Nephron progenitor cell (in vitro differentiated cells): Measurements from ENCODE around the gene CACNA1C.

ENCODE experiments used
- DNase-seq: peaks from one replicate; pipeline ENCODE4 v3.0.0; 2021
- H3K27ac Mint-ChIP-seq: 2 replicates; pipeline ENCODE4 v1.8.0; 2021; ENCODE audit warnings: mild to moderate bottlenecking, moderate library complexity, mixed read lengths
- H3K27me3 Mint-ChIP-seq: 2 replicates; pipeline ENCODE4 v1.8.0; 2021; ENCODE audit warnings: mild to moderate bottlenecking, low read depth, mixed read lengths; ENCODE audit not compliant: poor library complexity
- H3K36me3 Mint-ChIP-seq: 2 replicates; pipeline ENCODE4 v1.8.0; 2021; ENCODE audit warnings: low read depth, mixed read lengths
- H3K4me1 Mint-ChIP-seq: 2 replicates; pipeline ENCODE4 v1.8.0; 2021; ENCODE audit warnings: mixed read lengths
- H3K4me3 Mint-ChIP-seq: 2 replicates; pipeline ENCODE4 v1.8.0; 2021; ENCODE audit warnings: mild to moderate bottlenecking, moderate library complexity, mixed read lengths
- H3K9me3 Mint-ChIP-seq: 2 replicates; pipeline ENCODE4 v1.8.0; 2021; ENCODE audit warnings: mild to moderate bottlenecking, moderate library complexity, mixed read lengths
- TF ChIP-seq, protein P1 (sequence below): fragments of 200-600 bp; sonication (generic); IDR thresholded peaks from 2 replicates; pipeline ENCODE4 v1.5.0; 2021; ENCODE audit warnings: antibody characterized with exemption

The CACNA1C gene

DNA sequence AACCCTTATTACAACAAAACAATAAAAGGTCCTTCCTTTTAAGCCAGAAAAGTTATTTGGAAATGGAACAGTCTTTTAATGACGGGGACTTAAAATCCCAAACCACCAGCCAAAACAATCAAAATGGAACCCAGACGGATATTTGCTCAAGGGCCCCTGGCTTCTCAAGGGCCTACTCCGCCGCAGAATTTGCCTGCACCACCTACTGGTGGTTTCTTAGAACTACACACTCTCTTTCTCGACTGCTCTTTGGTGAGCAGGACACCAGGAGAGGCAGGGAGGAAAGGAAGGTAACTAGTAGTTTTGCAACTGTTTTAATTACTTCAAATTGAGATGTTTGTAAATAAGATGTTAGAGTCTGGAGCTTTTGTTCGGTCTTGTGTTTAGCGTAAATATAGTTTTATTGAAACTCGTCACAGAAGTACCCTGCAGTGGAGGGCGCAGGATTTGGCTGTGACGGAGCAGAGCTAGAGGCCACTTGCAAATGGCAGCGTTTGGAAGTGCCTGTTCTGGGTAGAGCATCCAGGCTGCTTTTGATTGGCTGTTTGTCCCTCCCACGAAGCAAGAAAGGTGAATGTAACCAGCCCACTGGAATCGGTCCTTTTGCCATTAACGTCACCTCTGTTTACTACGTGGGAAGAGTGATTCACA lies 238.5 kb downstream of the CACNA1C start:
- Mint-ChIP-seq H3K9me3 (no peaks in the 10 kb centered on the region), H3K27ac (no peak overlapping the region), H3K4me1 (peaks cover 69% of the 10 kb centered on the region), H3K36me3 (no peaks in the 10 kb centered on the region), H3K27me3 (no peaks in the 10 kb centered on the region), H3K4me3 (no peak overlapping the region)
- DNase-seq: peak; percentile 47
- TF ChIP-seq, protein P1, sequence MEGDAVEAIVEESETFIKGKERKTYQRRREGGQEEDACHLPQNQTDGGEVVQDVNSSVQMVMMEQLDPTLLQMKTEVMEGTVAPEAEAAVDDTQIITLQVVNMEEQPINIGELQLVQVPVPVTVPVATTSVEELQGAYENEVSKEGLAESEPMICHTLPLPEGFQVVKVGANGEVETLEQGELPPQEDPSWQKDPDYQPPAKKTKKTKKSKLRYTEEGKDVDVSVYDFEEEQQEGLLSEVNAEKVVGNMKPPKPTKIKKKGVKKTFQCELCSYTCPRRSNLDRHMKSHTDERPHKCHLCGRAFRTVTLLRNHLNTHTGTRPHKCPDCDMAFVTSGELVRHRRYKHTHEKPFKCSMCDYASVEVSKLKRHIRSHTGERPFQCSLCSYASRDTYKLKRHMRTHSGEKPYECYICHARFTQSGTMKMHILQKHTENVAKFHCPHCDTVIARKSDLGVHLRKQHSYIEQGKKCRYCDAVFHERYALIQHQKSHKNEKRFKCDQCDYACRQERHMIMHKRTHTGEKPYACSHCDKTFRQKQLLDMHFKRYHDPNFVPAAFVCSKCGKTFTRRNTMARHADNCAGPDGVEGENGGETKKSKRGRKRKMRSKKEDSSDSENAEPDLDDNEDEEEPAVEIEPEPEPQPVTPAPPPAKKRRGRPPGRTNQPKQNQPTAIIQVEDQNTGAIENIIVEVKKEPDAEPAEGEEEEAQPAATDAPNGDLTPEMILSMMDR: peak; percentile 82

DNA sequence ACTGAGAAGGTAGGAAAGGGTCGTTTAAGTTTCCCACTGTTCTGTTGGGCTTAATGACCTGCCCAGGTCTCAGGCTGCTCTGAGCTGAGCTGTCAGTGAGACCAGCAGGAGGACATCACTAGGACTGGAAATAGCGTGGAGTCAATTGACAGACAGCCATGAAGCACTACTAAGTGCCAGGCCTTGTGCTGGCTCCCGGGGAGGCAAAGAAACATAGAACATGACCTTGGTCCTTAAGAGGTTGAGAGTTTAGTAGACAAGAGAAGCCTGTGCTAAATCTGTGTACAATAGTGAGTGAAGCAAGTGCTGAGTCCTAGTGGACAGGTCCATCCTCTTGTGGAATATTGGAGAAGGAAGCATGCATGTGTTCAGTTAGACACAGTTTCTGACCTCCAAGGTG lies 239.2 kb downstream of the CACNA1C start:
- Mint-ChIP-seq H3K36me3 (no peaks in the 10 kb centered on the region), H3K27ac (no peak overlapping the region), H3K27me3 (peaks cover 3% of the 10 kb centered on the region), H3K4me3 (no peak overlapping the region), H3K4me1 (peaks cover 69% of the 10 kb centered on the region), H3K9me3 (no peaks in the 10 kb centered on the region)
- TF ChIP-seq, protein P1: no peak
- DNase-seq: no peak

DNA sequence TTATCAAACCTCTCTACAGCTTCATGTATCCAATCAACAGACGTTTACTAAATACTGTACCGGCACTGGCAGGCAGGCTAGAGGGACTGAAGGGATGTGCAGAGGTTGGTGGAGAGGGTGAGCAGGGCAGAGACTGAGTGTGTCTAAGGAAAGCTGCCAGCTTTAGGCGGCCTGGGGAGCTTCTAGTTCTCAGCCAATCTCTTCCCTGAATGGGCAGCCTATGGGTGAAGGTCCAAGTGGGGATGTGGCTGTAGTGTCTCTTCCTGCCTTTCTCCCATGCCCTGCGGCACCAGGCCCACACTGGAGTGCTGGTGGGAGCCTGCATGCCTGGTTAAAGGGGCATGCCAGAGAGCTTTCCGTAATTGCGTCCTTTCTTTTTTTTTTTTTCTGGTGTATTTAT lies 239.8 kb downstream of the CACNA1C start:
- Mint-ChIP-seq H3K4me1 (peaks cover 69% of the 10 kb centered on the region), H3K9me3 (no peaks in the 10 kb centered on the region), H3K27me3 (peaks cover 3% of the 10 kb centered on the region), H3K36me3 (no peaks in the 10 kb centered on the region), H3K27ac (no peak overlapping the region), H3K4me3 (no peak overlapping the region)
- DNase-seq: no peak
- TF ChIP-seq, protein P1: no peak

DNA sequence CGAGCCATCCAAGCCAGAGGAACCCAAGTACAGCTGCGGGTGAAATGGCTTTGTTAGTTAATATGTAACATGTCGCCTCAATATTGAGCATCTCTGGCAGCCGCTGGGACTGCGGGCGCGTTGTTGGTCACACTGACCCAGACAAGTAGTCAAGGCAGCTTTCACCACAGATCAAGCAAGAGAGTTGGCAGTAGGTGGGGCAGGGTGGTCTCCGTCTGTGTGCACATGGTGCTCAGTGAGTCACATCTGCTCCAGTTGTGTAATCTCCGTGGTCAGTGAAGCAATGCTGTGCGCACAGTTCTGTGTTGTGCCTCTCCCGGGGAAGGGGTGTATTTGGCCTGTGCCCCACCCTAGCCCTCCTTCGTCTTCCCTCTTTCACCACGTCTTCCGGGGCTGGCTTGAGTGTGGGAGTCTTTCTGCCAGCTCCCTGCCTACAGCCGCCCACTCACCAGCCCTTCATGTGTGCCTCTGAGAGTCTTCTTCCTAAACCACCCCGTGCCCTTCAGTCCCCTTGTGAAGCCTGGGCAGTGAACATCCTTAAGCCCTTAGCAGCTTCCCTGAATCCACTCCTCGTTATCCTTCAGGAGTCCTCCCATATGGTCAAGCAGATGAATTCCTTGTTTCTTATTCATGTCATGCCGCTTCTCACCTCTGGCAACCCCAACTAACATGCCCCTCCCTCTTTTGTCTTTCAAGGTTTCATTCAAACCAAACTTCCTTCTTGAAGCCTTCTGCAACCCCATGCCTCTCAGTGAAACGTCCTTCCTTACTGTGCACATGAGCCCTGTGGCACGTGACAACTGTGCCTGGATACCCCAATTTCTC lies 242.1 kb downstream of the CACNA1C start:
- no peaks in the 10 kb centered on the region for H3K9me3 Mint-ChIP-seq
- no peak for DNase-seq
- no peaks in the 10 kb centered on the region for H3K36me3 Mint-ChIP-seq
- peaks cover 65% of the 10 kb centered on the region for H3K4me1 Mint-ChIP-seq
- TF ChIP-seq, protein P1: no peak
- H3K27me3 Mint-ChIP-seq: peaks cover 3% of the 10 kb centered on the region
- no peak overlapping the region for H3K27ac Mint-ChIP-seq
- no peak overlapping the region for H3K4me3 Mint-ChIP-seq

DNA sequence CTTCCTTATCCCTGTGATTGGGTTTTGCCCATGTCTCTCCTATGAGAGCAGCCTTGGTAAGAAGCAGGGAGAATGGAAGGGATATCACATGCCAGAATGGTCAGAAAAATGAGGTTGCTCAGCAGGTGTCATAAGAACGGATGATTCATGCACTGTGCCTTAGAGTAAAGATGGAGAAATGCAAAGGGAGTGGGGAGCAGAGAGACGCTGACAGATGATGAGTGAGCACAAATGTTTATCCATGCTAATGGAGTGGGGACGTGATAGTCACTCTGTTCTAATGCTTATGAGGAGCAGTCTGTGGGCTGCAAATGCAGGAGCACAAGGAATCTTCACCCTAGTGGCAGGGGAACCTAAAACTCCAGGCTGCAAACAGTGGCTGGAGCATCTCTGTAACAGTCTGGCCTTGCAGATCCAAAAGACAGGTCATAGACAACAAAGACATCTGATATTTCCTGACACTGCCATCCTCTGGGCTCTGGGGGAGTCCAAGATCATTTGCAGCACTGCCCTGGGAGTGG lies 243.2 kb downstream of the CACNA1C start:
- H3K9me3 Mint-ChIP-seq: no peaks in the 10 kb centered on the region
- peak overlapping the region; percentile 4 for H3K27ac Mint-ChIP-seq
- H3K36me3 Mint-ChIP-seq: no peaks in the 10 kb centered on the region
- H3K27me3 Mint-ChIP-seq: peaks cover 7% of the 10 kb centered on the region
- no peak overlapping the region for H3K4me3 Mint-ChIP-seq
- TF ChIP-seq, protein P1: no peak
- peaks cover 70% of the 10 kb centered on the region for H3K4me1 Mint-ChIP-seq
- no peak for DNase-seq
